Chondrocyte (in vitro differentiated cells): ENCODE measurements around the gene LRP11. TPM values are rescaled to one million over a fixed set of nuclear protein-coding genes. Genes with fewer than 3 reads are reported as not detected.

Source experiments
- DNase-seq: peaks from one replicate; pipeline ENCODE4 v3.0.0; 2021; ENCODE audit warnings: mixed read lengths, low spot score
- H3K27ac Mint-ChIP-seq: one replicate; pipeline ENCODE4 v1.8.0; 2021; ENCODE audit warnings: mild to moderate bottlenecking, moderate library complexity, mixed read lengths; ENCODE audit not compliant: unreplicated experiment
- H3K27me3 Mint-ChIP-seq: 2 replicates; pipeline ENCODE4 v1.8.0; 2021; ENCODE audit warnings: low read depth, mixed read lengths
- H3K36me3 Mint-ChIP-seq: 2 replicates; pipeline ENCODE4 v1.8.0; 2021; ENCODE audit warnings: low read depth, mixed read lengths
- H3K4me1 Mint-ChIP-seq: 2 replicates; pipeline ENCODE4 v1.8.0; 2021; ENCODE audit warnings: low read depth, mild to moderate bottlenecking, mixed read lengths
- H3K4me3 Mint-ChIP-seq: one replicate; pipeline ENCODE4 v1.8.0; 2021; ENCODE audit warnings: mild to moderate bottlenecking, moderate library complexity, mixed read lengths; ENCODE audit not compliant: unreplicated experiment
- H3K9me3 Mint-ChIP-seq: 2 replicates; pipeline ENCODE4 v1.8.0; 2021; ENCODE audit warnings: low read depth, mixed read lengths
- CTCF ChIP-seq: fragments of 200-600 bp; sonication (generic); IDR thresholded peaks from 2 replicates; pipeline ENCODE4 v1.5.0; 2021; ENCODE audit warnings: antibody characterized with exemption, mild to moderate bottlenecking, moderate library complexity
- total RNA-seq: library from RNA; stranded (reverse); gene quantifications from 3 replicates; pipeline ENCODE4 v1.2.1, GENCODE V29; 2021

The LRP11 gene
- total RNA-seq, 1 donor from 2014 or later, result 61.9 TPM

- Mint-ChIP-seq H3K36me3 (peaks cover 4% of the 10 kb centered on the region), H3K9me3 (peaks cover 9% of the 10 kb centered on the region), H3K4me1 (no peaks in the 10 kb centered on the region), H3K4me3 (no peak overlapping the region), H3K27me3 (no peaks in the 10 kb centered on the region), H3K27ac (no peak overlapping the region)
- no peak for DNase-seq
- TF ChIP-seq CTCF, result no peak
Measured at GRCh38 chr6:149905371-149905910, 41.3 kb upstream of the LRP11 start.

- DNase-seq, result no peak
- TF ChIP-seq CTCF, result no peak
- Mint-ChIP-seq H3K27me3 (no peaks in the 10 kb centered on the region), H3K9me3 (peaks cover 9% of the 10 kb centered on the region), H3K4me1 (no peaks in the 10 kb centered on the region), H3K4me3 (no peak overlapping the region), H3K36me3 (peaks cover 4% of the 10 kb centered on the region), H3K27ac (no peak overlapping the region)
Measured at GRCh38 chr6:149904661-149905370, 40.7 kb upstream of the LRP11 start.

GRCh38 chr6:149903938-149904611 is 39.9 kb upstream of the LRP11 start:
- no peak overlapping the region for H3K4me3 Mint-ChIP-seq
- no peaks in the 10 kb centered on the region for H3K4me1 Mint-ChIP-seq
- H3K36me3 Mint-ChIP-seq, result peaks cover 4% of the 10 kb centered on the region
- DNase-seq, result no peak
- H3K9me3 Mint-ChIP-seq, result peaks cover 9% of the 10 kb centered on the region
- no peaks in the 10 kb centered on the region for H3K27me3 Mint-ChIP-seq
- H3K27ac Mint-ChIP-seq, result no peak overlapping the region
- no peak for TF ChIP-seq CTCF

GRCh38 chr6:149901444-149902140 is 37.4 kb upstream of the LRP11 start:
- no peaks in the 10 kb centered on the region for H3K36me3 Mint-ChIP-seq
- no peak for DNase-seq
- H3K9me3 Mint-ChIP-seq, result no peaks in the 10 kb centered on the region
- no peak overlapping the region for H3K27ac Mint-ChIP-seq
- TF ChIP-seq CTCF, result no peak
- H3K4me3 Mint-ChIP-seq, result no peak overlapping the region
- peaks cover 18% of the 10 kb centered on the region for H3K4me1 Mint-ChIP-seq
- no peaks in the 10 kb centered on the region for H3K27me3 Mint-ChIP-seq
